ENCODE measurements around the gene PRDM1.

The PRDM1 gene

GRCh38 chr6:106155219-106155830, 69.2 kb downstream of the PRDM1 start:
- no peaks in the 10 kb centered on the region for H3K36me3 ChIP-seq (ENCODE audit: control insufficient read depth, insufficient read depth, low read length)
- no peak for TF ChIP-seq CTCF (IDR thresholded peaks at IDR 0.05; ENCODE audit: insufficient read depth, low read length, poor library complexity, severe bottlenecking)
- H3K4me3 ChIP-seq (replicated peaks; ENCODE audit: low read depth, low read length), result no peak overlapping the region
- H3K27me3 ChIP-seq (replicated peaks; ENCODE audit: control insufficient read depth, insufficient read depth, low read length), result no peaks in the 10 kb centered on the region
- no peak for DNase-seq (ENCODE audit: extremely low read depth, insufficient read length)

GRCh38 chr6:106156413-106156812, 70.3 kb downstream of the PRDM1 start:
- Histone ChIP-seq H3K27me3 (replicated peaks; ENCODE audit: control insufficient read depth, insufficient read depth, low read length) (no peaks in the 10 kb centered on the region), H3K36me3 (ENCODE audit: control insufficient read depth, insufficient read depth, low read length) (no peaks in the 10 kb centered on the region), H3K4me3 (replicated peaks; ENCODE audit: low read depth, low read length) (no peak overlapping the region)
- no peak for DNase-seq (ENCODE audit: extremely low read depth, insufficient read length)
- no peak for TF ChIP-seq CTCF (IDR thresholded peaks at IDR 0.05; ENCODE audit: insufficient read depth, low read length, poor library complexity, severe bottlenecking)

GRCh38 chr6:106156863-106157262, 70.7 kb downstream of the PRDM1 start:
- H3K27me3 ChIP-seq (replicated peaks; ENCODE audit: control insufficient read depth, insufficient read depth, low read length), result no peaks in the 10 kb centered on the region
- H3K36me3 ChIP-seq (ENCODE audit: control insufficient read depth, insufficient read depth, low read length), result no peaks in the 10 kb centered on the region
- no peak for DNase-seq (ENCODE audit: extremely low read depth, insufficient read length)
- TF ChIP-seq CTCF (IDR thresholded peaks at IDR 0.05; ENCODE audit: insufficient read depth, low read length, poor library complexity, severe bottlenecking), result no peak
- no peak overlapping the region for H3K4me3 ChIP-seq (replicated peaks; ENCODE audit: low read depth, low read length)

- no peak for TF ChIP-seq CTCF (IDR thresholded peaks at IDR 0.05; ENCODE audit: insufficient read depth, low read length, poor library complexity, severe bottlenecking)
- no peak overlapping the region for H3K4me3 ChIP-seq (replicated peaks; ENCODE audit: low read depth, low read length)
- no peaks in the 10 kb centered on the region for H3K36me3 ChIP-seq (ENCODE audit: control insufficient read depth, insufficient read depth, low read length)
- no peaks in the 10 kb centered on the region for H3K27me3 ChIP-seq (replicated peaks; ENCODE audit: control insufficient read depth, insufficient read depth, low read length)
- DNase-seq (ENCODE audit: extremely low read depth, insufficient read length), result no peak
Observed at GRCh38 chr6:106158816-106159215, 72.7 kb downstream of the PRDM1 start.
